H54 (cell line): Measurements from ENCODE around the gene TESK2.
"Not testable (repeated sequence)": the region's sequence is repeated elsewhere in the genome, so short reads cannot be mapped to it uniquely, and the experiment has no call there.

Experiments used
- DNase-seq: peaks from one replicate; pipeline ENCODE4 v3.0.0; 2011; ENCODE audit warnings: low spot score, mixed read lengths; ENCODE audit not compliant: insufficient read length
- FAIRE-seq: peaks from 3 replicates; lab custom pipeline; 2011; peaks lifted over from hg19 to GRCh38; lab: Jason Lieb, UNC
- POLR2A ChIP-seq: IDR thresholded peaks from 2 replicates; pipeline ENCODE4 v1.6.1; 2011; ENCODE audit warnings: low read depth, mild to moderate bottlenecking, low read length

Gene TESK2

GRCh38 chr1:45395582-45395981 lies 95.4 kb downstream of the TESK2 start:
- no peak for DNase-seq
- no peak for TF ChIP-seq POLR2A
- FAIRE-seq = no peak

DNA sequence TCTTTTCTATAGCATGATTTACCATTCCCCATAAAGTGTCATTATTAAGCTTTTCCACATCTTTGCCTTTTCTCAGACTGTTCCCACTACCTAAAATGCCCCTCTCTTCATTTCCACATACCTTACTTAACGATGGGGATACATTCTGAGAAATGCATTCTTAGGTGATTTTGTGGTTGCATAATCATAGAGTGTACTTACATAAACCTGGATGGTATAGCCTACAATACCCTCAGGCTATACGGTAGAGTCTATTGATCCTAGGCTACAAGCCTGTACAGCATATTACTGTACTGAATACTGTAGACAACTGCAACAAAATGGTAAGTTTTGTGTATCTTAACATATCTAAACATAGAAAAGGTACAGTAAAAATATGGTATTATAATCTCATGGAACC lies 95.9 kb downstream of the TESK2 start:
- FAIRE-seq = no peak
- no peak for TF ChIP-seq POLR2A
- no peak for DNase-seq

GRCh38 chr1:45394342-45394741 lies 96.6 kb downstream of the TESK2 start:
- no peak for DNase-seq
- no peak for TF ChIP-seq POLR2A
- FAIRE-seq = no peak

- TF ChIP-seq POLR2A = no peak
Observed at GRCh38 chr1:45393718-45394302, 97.2 kb downstream of the TESK2 start.

GRCh38 chr1:45386219-45386618 lies 104.7 kb downstream of the TESK2 start:
- FAIRE-seq (no peak), DNase-seq (no peak)
- no peak for TF ChIP-seq POLR2A

More at GRCh38 chr1:45393718-45394302, 97.2 kb downstream of the TESK2 start:
- no peak for FAIRE-seq
- DNase-seq = no peak

DNA sequence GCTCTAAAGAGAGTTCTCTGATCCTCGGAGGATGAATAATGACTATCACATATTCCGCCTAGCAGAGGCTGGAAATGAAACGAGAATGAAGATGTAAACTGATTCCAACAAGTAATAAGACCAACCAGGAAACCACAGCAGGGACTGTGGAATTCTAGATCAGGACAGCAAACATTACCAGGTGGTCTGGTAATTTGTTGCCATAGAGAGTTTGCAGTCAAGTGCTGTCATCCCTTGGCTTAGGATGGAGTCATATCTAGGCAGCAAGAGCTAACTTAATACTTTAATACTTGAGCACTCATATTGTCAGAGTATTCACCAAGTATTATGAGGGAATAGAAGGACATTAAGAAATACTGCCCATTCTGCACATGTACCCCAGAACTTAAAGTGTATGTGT lies 105.7 kb downstream of the TESK2 start:
- no peak for TF ChIP-seq POLR2A
- FAIRE-seq (no peak), DNase-seq (no peak)

DNA sequence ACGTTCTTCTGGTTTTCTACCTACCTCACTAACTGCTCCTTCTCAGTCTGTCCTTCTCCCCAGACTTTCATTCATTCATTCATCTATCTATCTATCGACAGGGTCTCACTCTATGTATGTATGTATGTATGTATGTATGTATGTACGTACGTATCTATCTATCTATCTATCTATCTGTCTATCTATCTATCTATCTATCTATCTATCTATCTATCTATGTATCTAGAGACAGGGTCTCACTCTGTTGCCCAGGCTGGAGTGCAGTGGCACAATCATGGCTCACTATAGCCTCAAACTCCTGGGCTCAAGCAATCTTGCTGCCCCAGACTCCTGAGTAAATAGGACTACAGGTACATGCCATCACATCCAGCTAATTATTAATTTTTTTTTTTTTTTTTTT lies 106.8 kb downstream of the TESK2 start:
- FAIRE-seq, DNase-seq: not testable (repeated sequence)

- DNase-seq (no peak), FAIRE-seq (no peak)
- no peak for TF ChIP-seq POLR2A
Observed at GRCh38 chr1:45383191-45383590, 107.8 kb downstream of the TESK2 start.

- DNase-seq (no peak), FAIRE-seq (no peak)
- no peak for TF ChIP-seq POLR2A
Observed at GRCh38 chr1:45381243-45381642, 109.7 kb downstream of the TESK2 start.

- FAIRE-seq (no peak), DNase-seq (no peak)
- TF ChIP-seq POLR2A = no peak
Observed at GRCh38 chr1:45380730-45381129, 110.2 kb downstream of the TESK2 start.

DNA sequence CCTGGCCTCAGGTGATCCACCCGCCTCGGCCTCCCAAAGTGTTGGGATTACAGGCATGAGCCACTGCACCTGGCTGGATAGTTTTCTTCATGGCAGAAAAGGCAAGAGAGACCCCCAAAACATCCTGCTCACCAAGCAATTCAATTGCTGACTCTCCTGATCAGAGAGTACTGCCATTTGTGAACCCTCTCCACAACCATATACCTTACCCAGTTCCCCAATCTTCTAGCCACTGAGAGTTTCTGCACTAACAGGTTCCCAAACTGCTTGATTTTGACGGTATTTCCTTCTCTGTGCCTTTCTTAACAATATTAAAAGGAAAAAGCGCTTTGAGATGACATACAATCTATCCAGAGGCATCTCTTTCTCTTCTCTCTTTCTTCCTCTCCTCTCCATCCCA lies 110.8 kb downstream of the TESK2 start:
- FAIRE-seq = no peak
- TF ChIP-seq POLR2A = no peak
- DNase-seq = no peak

- TF ChIP-seq POLR2A = no peak
- DNase-seq = no peak
- no peak for FAIRE-seq
Observed at GRCh38 chr1:45379524-45379923, 111.4 kb downstream of the TESK2 start.

DNA sequence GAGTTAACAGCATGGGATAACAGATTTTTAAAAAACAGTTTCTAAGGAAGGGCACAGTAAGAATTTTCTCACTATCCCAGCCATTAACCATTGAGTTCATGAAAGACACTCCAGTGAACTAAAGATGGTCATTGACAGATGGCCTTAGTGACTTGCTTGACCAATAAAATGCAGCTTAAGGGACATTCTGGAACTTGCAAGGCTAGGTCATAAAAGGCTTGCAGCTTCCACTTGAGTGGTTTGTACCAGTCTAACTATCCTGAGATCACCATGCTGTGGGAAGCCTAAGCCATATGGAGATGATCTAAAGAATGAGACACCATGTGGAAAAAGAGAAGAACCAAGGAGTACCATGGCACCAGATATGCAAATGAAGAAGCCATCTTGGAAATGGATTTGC lies 112.8 kb downstream of the TESK2 start:
- DNase-seq (no peak), FAIRE-seq (no peak)
- TF ChIP-seq POLR2A = no peak

DNA sequence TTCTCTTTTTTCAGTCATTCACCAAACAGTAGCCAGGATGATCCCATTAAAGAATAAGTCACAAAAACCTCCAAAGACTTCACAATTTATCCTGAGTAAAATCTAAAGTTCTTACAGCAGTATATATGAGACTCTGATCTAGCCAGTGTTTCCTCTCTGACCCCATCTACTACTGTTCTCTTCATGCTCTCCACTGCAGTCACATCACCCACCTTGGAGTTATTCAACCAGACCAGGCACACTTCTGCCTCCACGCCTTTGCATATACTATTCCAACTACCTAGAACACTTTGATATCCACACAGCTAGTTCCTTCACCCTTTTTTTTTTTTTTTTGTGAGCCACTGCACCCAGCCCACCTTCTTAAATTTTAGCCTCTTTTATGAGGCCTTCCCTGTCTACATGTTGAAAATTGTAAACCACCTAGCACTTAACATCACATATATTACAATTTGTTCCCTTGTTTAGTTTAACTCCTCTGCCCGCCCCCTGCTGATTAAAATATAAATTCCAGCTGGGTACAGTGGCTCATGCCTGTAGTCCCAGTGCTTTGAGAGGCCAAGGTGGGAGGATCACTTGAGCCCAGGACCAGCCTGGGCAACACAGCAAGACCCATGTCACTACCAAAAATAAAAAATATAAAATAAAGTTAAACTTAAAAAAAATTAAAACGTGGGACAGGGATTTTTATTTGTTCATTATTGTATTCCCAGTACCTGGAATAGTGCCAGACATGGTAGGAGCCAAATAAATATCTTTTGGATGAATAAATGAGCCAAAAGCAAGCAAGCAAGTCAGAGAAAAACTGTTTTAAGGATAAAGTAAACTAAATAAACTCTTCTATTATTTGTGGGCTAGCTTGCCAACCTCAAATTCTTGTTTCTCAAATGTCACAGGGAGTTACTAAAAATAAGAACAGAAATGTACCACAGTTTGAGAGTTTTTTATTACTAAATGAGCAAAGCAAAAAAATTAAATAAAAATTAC lies 115.6 kb downstream of the TESK2 start:
- DNase-seq (no peak), FAIRE-seq (no peak)
- TF ChIP-seq POLR2A = no peak

DNA sequence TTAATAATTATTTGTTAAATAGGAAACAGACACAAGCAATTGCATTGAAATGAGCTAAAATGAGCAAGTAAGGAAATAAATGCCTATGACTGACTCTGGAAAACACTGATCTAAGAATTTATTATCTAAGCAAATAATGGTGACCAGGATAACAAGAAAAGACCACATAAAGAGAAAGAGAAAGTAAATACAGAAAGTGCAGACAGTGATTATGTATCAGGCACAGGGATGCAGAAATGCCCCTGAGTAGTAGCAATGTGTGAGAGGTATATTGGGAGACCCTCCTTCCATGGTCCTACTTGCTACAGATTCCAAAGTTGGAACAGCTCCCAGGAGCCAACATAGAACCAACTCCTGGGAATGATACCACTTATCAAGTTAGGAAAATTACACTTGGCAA lies 117.4 kb downstream of the TESK2 start:
- no peak for DNase-seq
- no peak for TF ChIP-seq POLR2A
- FAIRE-seq = no peak

DNA sequence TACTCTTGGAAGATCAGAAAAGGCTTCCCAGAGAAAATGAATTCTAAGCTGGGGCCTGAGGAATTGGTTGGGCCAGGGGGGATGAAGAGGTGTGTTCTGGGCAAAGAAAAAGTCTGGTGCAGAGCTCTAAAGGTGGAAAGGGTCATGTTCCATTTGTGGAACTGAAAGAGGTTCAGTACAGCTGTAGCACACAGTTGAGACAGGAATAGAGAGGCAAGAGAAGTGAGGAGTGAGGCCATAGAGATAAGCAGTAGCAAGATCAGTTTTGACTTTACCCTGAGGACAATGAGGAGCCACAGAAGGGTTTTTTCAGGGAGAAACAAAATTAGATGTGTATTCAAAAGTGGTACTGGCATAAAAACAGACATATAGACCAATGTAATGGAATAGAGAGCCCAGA lies 120.4 kb downstream of the TESK2 start:
- FAIRE-seq (no peak), DNase-seq (no peak)
- no peak for TF ChIP-seq POLR2A
